DND-41 (cell line): ENCODE measurements around the gene SPACA7.

Experiments used
- ATAC-seq: fragments of 200-7000 bp; cut with Tn5 transposase; 3 replicates; pipeline ENCODE4 v1.9.1; 2021; ENCODE audit warnings: low read depth; ENCODE audit not compliant: insufficient read depth
- DNase-seq: peaks from one replicate; pipeline ENCODE4 v3.0.0-alpha.2; 2020
- H2AFZ ChIP-seq: 2 replicates; pipeline ENCODE4 v1.6.0; 2012; ENCODE audit warnings: low read depth, low read length
- H3K27ac ChIP-seq: 2 replicates; pipeline ENCODE4 v1.5.1; 2012; ENCODE audit warnings: low read length, inconsistent platforms
- H3K27me3 ChIP-seq: fragments of 200-600 bp; sonication (generic); 2 replicates; pipeline ENCODE4 v1.6.0; 2012; ENCODE audit warnings: low read length, mild to moderate bottlenecking, inconsistent platforms; ENCODE audit not compliant: insufficient read depth, poor library complexity
- H3K36me3 ChIP-seq: 2 replicates; pipeline ENCODE4 v1.5.1; 2012; ENCODE audit warnings: low read length, inconsistent platforms; ENCODE audit not compliant: insufficient read depth
- H3K4me1 ChIP-seq: 2 replicates; pipeline ENCODE4 v1.5.1; 2012; ENCODE audit warnings: mild to moderate bottlenecking, low read length; ENCODE audit not compliant: insufficient read depth
- H3K4me2 ChIP-seq: 2 replicates; pipeline ENCODE4 v1.6.0; 2012; ENCODE audit warnings: mild to moderate bottlenecking, moderate library complexity, low read length, inconsistent platforms; ENCODE audit not compliant: insufficient read depth
- H3K4me3 ChIP-seq, 2 experiments: fragments of 200-600 bp in 1 of 2; shearing (Covaris generic) in 1 of 2; 2 replicates each; pipeline ENCODE4 v1.5.1; 2012 to 2016; ENCODE audit warnings: inconsistent platforms in 2 of 2, low read length in 2 of 2, mild to moderate bottlenecking in 2 of 2, low read depth in 1 of 2, moderate library complexity in 1 of 2
- H3K79me2 ChIP-seq: 2 replicates; pipeline ENCODE4 v1.6.0; 2012; ENCODE audit warnings: low read length, inconsistent platforms; ENCODE audit not compliant: insufficient read depth
- H3K9ac ChIP-seq: 2 replicates; pipeline ENCODE4 v1.6.0; 2012; ENCODE audit warnings: low read depth, mild to moderate bottlenecking, inconsistent platforms, low read length, moderate library complexity
- H3K9me3 ChIP-seq: 2 replicates; pipeline ENCODE4 v1.5.1; 2012; ENCODE audit warnings: low read length, moderate library complexity, mild to moderate bottlenecking, inconsistent platforms; ENCODE audit not compliant: insufficient read depth, severe bottlenecking
- H4K20me1 ChIP-seq: 2 replicates; pipeline ENCODE4 v1.6.0; 2012; ENCODE audit warnings: low read length; ENCODE audit not compliant: insufficient read depth
- CTCF ChIP-seq: IDR thresholded peaks from 2 replicates; pipeline ENCODE4 v1.5.1; 2012; ENCODE audit warnings: borderline replicate concordance, low read length, moderate library complexity, mild to moderate bottlenecking; ENCODE audit not compliant: poor library complexity, severe bottlenecking; ENCODE audit errors: extremely low read depth
- EZH2 ChIP-seq: IDR thresholded peaks from 3 replicates; pipeline ENCODE4 v1.6.1; 2012; ENCODE audit warnings: borderline replicate concordance, low read depth, mild to moderate bottlenecking, moderate library complexity, low read length, inconsistent platforms; ENCODE audit not compliant: severe bottlenecking

SPACA7 gene

GRCh38 chr13:112455476-112456059 lies 79.4 kb downstream of the SPACA7 start:
- Histone ChIP-seq H3K27me3 (no peaks in the 10 kb centered on the region), H2AFZ (no peak overlapping the region), H3K79me2 (no peaks in the 10 kb centered on the region), H4K20me1 (0 out of 2 replicates have a peak, but pooled peaks cover 5% of the 10 kb centered on the region), H3K27ac (no peak overlapping the region), H3K9me3 (no peaks in the 10 kb centered on the region), H3K4me3 (no peak overlapping the region), H3K4me2 (no peak overlapping the region), H3K36me3 (no peaks in the 10 kb centered on the region), H3K9ac (no peak overlapping the region), H3K4me1 (no peaks in the 10 kb centered on the region)
- no peak for ATAC-seq
- no peak for TF ChIP-seq CTCF
- TF ChIP-seq EZH2: no peak
- DNase-seq: no peak

- no peak overlapping the region for H3K27ac ChIP-seq
- no peaks in the 10 kb centered on the region for H3K27me3 ChIP-seq
- no peak overlapping the region for H3K4me3 ChIP-seq
- no peaks in the 10 kb centered on the region for H3K36me3 ChIP-seq
- H3K79me2 ChIP-seq: no peaks in the 10 kb centered on the region
- ATAC-seq (no peak), DNase-seq (no peak)
- no peak for TF ChIP-seq EZH2
- TF ChIP-seq CTCF: no peak
- no peak overlapping the region for H2AFZ ChIP-seq
- H4K20me1 ChIP-seq: 0 out of 2 replicates have a peak, but pooled peaks cover 5% of the 10 kb centered on the region
- H3K4me1 ChIP-seq: no peaks in the 10 kb centered on the region
- H3K4me2 ChIP-seq: no peak overlapping the region
- H3K9ac ChIP-seq: no peak overlapping the region
- H3K9me3 ChIP-seq: no peaks in the 10 kb centered on the region
Measured at GRCh38 chr13:112456138-112457056, 80.2 kb downstream of the SPACA7 start.

- Histone ChIP-seq H3K79me2 (no peaks in the 10 kb centered on the region), H3K4me1 (no peaks in the 10 kb centered on the region), H3K27me3 (no peaks in the 10 kb centered on the region), H2AFZ (no peak overlapping the region), H4K20me1 (0 out of 2 replicates have a peak, but pooled peaks cover 5% of the 10 kb centered on the region), H3K9me3 (no peaks in the 10 kb centered on the region), H3K4me3 (no peak overlapping the region), H3K27ac (no peak overlapping the region), H3K9ac (no peak overlapping the region), H3K4me2 (no peak overlapping the region), H3K36me3 (no peaks in the 10 kb centered on the region)
- DNase-seq: no peak
- no peak for ATAC-seq
- TF ChIP-seq EZH2 (no peak), CTCF (no peak)
Measured at GRCh38 chr13:112457081-112457480, 80.9 kb downstream of the SPACA7 start.
